ENCODE data around the gene FOXN1. TPM values are rescaled to one million over a fixed set of nuclear protein-coding genes. Genes with fewer than 3 reads are reported as not detected.
"Not testable (repeated sequence)": the region's sequence is repeated elsewhere in the genome, so short reads cannot be mapped to it uniquely, and the experiment has no call there.

Gene FOXN1, protein sequence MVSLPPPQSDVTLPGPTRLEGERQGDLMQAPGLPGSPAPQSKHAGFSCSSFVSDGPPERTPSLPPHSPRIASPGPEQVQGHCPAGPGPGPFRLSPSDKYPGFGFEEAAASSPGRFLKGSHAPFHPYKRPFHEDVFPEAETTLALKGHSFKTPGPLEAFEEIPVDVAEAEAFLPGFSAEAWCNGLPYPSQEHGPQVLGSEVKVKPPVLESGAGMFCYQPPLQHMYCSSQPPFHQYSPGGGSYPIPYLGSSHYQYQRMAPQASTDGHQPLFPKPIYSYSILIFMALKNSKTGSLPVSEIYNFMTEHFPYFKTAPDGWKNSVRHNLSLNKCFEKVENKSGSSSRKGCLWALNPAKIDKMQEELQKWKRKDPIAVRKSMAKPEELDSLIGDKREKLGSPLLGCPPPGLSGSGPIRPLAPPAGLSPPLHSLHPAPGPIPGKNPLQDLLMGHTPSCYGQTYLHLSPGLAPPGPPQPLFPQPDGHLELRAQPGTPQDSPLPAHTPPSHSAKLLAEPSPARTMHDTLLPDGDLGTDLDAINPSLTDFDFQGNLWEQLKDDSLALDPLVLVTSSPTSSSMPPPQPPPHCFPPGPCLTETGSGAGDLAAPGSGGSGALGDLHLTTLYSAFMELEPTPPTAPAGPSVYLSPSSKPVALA
- total RNA-seq = 3.0 TPM

DNA sequence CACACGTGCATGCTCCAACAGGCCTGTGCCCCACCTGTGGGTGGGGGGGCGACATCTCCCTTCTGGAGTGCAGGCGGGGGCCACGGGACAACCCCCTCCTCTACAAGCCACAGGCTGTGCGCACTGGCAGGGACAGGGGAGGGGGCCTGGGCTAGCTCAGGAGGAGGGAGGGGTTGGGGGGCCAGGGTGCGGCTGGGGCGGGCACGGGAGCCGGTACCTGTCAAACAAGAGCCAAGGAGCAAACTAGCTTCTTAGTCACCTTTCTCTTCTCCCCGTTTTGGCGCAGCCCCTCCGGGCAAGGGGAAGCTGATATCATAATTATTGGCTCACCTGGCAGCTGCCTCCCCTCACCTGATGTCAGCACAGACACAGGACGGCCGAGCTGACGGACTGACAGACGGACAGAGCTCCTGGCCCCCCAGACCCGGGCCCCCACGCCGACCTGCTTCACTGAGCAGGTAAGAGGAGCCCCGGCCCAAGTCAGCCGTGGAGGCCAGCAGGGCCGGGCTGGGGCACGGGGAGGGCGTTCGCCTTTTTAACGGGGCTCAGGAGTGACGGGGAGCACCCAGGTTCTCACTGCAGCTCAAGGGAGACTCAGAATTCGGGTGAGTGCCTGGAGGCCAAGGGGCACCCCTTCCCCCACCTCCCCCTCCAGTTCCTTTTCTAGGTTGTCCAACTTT lies at the start of gene FOXN1:
FOXN1 (plus strand) TSS at position 363 of the 680 bp plus-strand sequence. CDS start 17,622 bp downstream, outside the sequence.
- DNase-seq = no peak

GRCh38 chr17:28457890-28458289 lies 48.3 kb upstream of the FOXN1 start:
- no peak for DNase-seq

- DNase-seq = not testable (repeated sequence)
These were observed 47.3 kb upstream of the FOXN1 start for GRCh38 chr17:28458881-28459280.

DNA sequence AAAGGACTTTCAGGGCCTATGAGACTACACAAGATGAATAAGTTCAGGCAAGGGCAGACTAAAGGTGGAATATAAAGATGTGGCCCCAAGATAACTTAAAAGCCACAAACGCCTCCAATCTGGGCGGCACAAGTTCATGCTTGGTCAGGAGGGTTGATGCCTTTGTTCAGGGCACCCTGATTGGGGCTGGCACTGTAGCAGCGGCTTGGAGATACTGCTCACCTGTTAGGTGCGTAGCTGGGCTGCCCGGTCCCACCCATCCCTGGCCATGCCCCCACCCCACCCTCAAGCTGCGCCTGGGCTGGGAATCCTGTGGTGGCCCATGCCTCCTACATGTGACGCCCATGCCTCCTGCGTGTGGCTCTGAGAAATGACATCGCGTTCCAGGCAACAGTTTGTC lies 45.2 kb upstream of the FOXN1 start:
- no peak for DNase-seq

- no peak for DNase-seq
These were observed 40.1 kb upstream of the FOXN1 start for GRCh38 chr17:28466001-28466400.

DNA sequence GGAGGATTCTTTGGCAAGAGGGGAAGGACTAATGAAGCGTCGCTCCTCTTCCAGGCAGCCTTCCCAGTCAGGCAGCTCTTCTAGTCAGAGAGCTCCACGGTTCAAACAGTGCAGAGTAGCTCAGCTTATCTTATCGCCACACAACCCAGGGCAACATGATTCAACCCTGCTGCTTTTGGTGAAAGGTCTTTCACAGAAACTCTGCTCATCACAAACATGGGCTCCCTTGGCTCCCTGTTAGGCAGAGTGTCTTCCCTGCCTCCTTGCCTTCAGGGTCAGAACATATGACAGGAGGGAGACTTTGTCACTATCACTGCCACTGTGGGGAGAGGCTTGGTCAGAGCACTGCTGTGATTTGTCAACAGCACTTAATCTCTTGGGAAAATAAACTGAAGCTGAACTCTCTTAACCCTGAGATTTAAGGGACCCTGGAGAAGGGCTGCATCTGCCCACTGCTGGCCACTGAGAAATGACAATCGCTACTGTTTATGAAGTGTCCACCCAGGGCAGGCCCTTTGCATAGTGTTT lies 39.6 kb upstream of the FOXN1 start:
- no peak for DNase-seq

GRCh38 chr17:28467456-28468025 lies 38.6 kb upstream of the FOXN1 start:
- no peak for DNase-seq

DNA sequence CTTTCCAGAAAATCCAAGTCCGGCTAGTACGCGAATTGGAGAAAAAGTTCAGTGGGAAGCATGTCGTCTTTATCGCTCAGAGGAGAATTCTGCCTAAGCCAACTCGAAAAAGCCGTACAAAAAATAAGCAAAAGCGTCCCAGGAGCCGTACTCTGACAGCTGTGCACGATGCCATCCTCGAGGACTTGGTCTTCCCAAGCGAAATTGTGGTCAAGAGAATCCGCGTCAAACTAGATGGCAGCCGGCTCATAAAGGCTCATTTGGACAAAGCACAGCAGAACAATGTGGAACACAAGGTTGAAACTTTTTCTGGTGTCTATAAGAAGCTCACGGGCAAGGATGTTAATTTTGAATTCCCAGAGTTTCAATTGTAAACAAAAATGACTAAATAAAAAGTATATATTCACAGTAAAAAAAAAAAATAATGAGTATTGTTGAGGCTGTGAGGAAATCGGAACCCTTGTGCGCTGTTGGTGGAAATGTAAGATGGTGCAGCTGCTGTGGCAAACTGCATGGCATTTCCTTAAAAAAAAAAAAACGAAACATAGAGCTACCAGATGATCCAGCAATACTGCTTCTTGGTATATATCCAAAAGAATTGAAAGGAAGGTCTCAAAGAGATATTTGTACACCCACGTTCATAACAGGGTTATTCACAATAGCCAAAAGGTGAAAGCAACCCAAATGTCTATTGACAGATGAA lies 38.0 kb upstream of the FOXN1 start:
- DNase-seq = not testable (repeated sequence)

- DNase-seq = no peak
These were observed 37.4 kb upstream of the FOXN1 start for GRCh38 chr17:28468781-28469180.

DNA sequence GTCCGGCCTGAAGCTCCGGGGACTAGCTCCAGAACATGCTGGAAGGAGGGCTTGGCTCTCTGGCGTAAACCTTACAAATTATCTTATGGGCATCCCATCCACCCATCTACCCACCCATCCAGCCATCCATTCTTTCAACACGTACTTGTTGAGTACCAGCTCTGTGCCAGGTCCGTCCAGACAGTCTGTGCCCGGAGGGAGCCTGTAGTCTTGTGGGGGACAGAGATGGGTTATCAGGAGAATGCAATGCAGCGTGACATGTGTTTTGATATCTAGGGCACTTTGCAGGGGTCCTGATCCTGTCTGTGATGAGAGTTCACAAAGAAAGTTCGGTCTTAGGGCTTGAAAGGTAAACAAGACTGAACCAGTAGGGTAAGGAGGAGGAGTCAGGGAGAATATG lies 36.8 kb upstream of the FOXN1 start:
- no peak for DNase-seq

DNA sequence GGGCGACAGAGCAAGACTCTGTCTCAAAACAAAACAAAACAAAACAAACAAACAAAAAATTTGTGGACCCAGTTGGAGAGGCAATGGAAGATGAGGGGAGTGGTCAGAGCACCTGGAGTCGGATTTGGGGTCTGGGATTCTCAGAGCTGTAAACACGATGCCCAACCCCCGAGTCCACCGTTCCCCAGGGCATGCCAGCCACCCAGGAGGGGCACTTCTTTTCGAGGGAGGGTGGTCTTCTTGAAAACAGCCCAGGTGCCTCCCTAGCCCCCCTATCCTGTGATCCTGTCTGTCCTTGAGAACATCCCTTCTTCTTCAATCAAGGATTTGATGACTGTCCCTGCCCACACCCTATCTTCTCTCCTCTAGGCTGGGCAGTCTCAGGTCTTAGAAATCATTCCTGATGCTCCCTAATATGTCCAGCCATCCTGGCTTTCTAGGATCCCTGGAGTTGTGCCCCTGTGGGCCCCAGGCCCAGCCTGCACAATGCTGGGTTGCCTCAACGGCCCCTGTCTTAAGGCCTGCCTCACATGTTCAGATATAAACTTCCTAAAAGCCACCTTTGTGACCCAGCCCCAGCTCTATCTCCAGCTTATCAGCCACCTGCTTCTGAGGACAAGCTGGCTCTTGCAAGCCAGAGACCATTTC lies 35.8 kb upstream of the FOXN1 start:
- DNase-seq = no peak

DNA sequence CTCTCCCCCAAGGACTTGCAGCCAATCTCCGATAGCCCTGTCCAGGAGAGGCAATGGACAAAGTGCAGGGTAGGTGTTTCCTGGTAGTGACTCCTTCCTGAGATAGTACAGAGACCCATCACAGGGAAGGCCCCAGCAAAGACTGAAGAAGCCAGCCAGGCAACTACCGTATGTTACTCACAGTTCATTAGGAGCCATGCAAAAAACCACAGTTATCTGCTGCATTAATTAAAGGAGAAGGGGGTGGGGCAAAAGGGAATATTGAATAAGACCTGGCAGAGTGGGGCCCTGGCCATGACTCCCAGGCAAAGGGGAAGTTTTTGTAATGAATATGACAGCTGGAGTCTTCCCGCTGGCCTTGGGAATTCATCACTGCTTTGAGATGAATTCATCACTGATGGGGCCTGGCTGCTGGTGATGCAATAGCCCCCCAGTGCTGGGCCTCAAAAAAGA lies 35.2 kb upstream of the FOXN1 start:
- DNase-seq = no peak

- DNase-seq = no peak
These were observed 34.4 kb upstream of the FOXN1 start for GRCh38 chr17:28471531-28472342.

- no peak for DNase-seq
These were observed 33.2 kb upstream of the FOXN1 start for GRCh38 chr17:28472871-28473497.

GRCh38 chr17:28473542-28473941 lies 32.6 kb upstream of the FOXN1 start, which contains the start of gene SLC13A2:
Gene SLC13A2, plus strand, starts transcription at chr17:28473644. Its CDS starts 69 bp downstream, at chr17:28473713.
- no peak for DNase-seq

DNA sequence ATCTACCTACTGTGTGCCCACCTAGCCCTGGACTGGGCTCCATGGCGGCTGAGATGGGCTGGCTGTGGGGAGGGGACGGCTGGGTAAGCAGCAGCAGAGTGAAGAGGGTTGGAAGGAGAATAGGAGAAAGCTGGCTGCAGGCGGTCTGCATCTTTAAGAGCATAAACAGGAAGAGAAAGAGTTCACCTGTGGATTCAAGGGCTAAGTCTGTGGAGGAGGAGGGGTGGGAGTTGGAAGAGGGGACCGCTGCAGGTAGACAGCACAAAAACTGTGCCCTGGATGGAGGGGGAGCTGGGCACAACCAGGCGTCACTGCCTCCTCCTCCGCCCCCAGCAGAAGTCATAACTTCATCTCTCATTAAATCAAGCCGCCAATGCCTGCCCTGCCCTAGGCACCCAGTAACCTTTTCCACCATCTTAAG lies 32.0 kb upstream of the FOXN1 start:
- DNase-seq = no peak

DNA sequence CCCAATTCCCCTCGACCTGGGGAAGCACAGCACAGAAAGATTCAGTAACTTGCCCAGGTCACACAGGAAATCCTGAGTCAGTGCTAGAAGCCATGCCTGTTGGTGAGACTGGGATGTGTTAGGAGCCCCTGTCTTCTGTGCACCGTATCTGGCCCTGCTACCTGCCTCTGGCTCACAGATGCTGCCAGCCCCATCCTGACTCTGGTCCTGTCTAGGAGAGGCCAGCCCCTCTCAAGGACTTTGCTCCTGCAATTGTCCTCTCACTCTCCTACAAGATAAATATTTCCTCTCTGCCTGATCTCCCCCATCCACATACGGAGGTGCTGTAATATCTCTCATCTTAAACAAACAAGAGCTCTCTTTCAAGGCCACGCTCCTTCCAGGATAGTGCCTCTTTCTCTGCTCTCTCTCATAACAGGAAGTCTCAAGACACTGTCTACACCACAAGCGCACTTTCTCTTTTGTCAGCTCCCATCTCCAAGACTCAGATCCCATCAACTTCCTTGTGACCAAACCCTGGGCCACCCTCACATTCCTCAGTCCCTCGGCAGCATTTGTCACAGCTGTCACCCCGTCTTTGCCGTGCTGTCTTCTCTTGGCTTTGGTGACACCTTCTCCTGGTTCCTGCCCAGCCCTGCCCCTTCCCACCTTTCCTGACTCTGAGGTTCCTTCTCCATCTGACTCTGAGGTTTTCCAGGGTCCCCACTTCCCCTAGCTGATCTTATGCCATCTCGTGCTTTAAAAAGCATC lies 30.8 kb upstream of the FOXN1 start:
- DNase-seq = no peak

GRCh38 chr17:28476076-28476865 lies 29.9 kb upstream of the FOXN1 start:
- DNase-seq = no peak
